CD4-positive, alpha-beta T cell treated with Interleukin-4 for 4 hours (primary cell): ENCODE data around the gene PPP2R2D.
A peak's percentile ranks its signal among the peaks of the same experiment; 100 is the strongest.
"Not testable (repeated sequence)": the region's sequence is repeated elsewhere in the genome, so short reads cannot be mapped to it uniquely, and the experiment has no call there.

Source experiments
- DNase-seq: peaks from one replicate; pipeline ENCODE4 v3.0.0-alpha.2; 2020

The PPP2R2D gene

GRCh38 chr10:131909014-131909808 is 8.4 kb downstream of the PPP2R2D start:
- DNase-seq: no peak

- no peak for DNase-seq
Observed at GRCh38 chr10:131909929-131910328, 9.1 kb downstream of the PPP2R2D start.

- DNase-seq: no peak
Observed at GRCh38 chr10:131910663-131911314, 10.0 kb downstream of the PPP2R2D start.

DNA sequence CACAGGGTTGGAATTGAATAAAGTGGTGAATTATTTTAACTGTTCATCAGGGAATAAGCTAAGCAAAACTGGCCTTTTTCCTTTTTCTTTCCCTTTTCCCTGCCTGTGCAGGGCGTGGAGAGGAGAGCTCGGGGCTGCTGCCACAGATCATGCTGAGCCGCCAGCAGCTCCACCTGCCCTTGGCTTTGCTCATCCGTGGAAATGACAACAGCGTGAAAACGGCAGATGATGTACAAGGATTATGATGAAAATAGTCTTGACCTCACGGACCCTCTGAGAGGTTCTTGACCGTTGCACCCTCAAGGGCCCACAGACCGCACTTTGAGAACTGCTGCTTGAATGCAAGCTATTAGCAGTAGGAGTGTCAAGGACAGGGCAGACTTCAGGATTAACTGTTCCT is 10.6 kb downstream of the PPP2R2D start:
- no peak for DNase-seq

GRCh38 chr10:131912620-131913019 is 11.8 kb downstream of the PPP2R2D start:
- DNase-seq: no peak

GRCh38 chr10:131915484-131915883 is 14.7 kb downstream of the PPP2R2D start:
- DNase-seq: no peak

DNA sequence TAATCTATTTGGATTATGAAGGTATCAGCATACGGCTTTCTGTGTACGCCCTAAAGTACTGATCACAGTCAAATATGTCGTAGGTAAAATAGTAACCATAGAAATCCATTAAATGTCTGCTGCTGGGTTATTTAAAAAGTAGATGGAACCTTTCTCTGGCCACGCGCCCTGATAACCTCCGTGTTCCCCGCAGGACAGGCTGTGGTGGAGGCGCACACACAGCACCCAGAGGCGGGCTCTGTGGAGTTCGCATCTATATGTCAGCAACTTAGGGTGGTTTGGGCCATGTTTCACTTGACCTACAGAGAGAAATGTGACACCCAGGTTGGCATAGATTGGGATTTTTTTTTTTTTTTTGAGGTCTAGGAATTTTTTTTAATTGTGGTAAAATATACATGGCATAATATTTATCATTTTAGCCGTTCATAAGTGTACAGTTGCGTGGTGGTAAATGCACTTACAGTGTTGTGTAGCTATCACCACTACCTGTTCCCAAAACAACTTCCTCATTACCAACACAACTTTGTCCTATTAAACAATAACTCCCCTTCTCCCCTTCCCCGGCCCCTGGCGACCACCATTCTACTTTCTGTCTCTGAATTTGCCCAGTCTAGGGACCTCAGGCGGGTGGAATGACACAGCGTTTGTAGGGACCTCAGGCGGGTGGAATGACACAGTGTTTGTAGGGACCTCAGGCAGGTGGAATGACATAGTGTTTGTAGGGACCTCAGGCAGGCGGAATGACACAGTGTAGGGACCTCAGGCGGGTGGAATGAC is 15.4 kb downstream of the PPP2R2D start:
- no peak for DNase-seq

GRCh38 chr10:131916767-131917160 is 16.0 kb downstream of the PPP2R2D start:
- DNase-seq: not testable (repeated sequence)

GRCh38 chr10:131917496-131917895 is 16.7 kb downstream of the PPP2R2D start:
- DNase-seq: not testable (repeated sequence)

DNA sequence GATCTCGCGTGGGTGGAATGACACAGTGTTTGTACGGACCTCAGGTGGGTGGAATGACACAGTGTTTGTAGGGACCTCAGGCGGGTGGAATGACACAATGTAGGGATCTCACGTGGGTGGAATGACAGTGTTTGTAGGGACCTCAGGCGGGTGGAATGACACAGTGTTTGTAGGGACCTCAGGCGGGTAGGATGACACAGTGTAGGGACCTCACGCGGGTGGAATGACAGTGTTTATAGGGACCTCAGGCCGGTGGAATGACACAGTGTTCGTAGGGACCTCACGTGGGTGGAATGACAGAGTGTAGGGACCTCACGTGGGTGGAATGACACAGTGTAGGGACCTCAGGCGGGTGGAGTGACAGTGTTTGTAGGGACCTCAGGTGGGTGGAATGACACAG is 18.7 kb downstream of the PPP2R2D start:
- not testable (repeated sequence) for DNase-seq

DNA sequence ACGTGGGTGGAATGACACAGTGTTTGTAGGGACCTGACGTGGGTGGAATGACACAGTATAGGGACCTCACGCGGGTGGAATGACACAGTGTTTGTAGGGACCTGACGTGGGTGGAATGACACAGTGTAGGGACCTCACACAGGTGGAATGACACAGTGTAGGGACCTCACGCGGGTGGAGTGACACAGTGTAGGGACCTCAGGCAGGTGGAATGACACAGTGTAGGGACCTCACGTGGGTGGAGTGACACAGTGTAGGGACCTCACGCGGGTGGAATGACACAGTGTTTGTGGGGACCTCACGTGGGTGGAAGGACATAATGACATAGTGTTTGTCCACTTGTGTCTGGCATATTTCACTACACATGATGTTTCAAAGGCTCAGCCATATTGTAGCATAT is 19.3 kb downstream of the PPP2R2D start:
- DNase-seq: no peak

DNA sequence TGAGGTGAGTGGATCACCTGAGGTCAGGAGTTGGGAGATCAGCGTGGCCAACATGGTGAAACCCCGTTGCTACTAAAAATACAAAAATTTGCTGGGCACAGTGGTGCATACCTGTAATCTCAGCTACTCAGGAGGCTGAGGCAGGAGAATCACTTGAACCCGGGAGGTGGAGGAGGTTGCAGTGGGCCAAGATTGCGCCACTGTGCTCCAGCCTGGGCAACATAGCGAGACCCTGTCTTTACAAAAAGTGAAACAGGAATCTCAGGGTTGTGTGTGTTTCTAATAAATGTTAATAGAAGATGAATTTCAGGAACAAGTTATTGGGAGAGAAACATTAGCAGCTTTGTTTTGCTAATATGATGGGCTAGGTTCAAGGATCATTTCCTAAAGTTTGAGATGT is 19.9 kb downstream of the PPP2R2D start:
- no peak for DNase-seq

GRCh38 chr10:131921184-131921583 is 20.4 kb downstream of the PPP2R2D start:
- no peak for DNase-seq

DNA sequence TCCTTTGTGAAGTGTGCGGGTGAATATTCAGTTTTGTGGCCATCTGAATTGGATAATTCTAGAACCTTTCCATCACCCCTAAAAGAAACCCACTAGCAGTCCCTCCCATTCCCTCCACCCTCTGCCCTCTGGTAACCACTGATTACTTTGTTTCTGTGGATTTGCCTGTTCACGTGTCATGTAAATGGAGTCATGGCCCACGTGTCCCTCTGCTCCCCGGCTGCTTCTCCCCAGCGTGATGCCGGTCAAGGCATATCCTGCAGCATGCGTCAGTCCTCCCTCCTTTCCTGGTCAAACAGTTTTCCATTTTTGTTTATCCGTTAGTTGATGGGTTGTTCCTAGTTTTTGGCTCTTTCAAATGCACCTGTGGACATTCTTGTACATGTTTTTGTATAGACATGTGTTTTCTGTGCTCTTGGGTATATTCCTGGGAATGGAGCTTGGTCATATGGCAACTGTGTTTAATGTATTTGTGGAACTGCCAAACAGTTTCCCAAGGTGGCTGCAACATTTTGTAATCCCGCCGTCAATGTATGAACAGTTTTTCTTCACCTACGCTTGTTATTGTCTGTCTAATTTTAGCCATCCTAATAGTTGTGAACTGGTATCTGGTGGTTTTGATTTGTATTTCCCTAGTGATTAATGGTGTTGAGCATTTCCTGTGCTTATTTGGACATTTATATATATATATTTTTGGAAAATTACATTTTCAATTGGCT is 22.4 kb downstream of the PPP2R2D start:
- DNase-seq: no peak

- no peak for DNase-seq
Observed at GRCh38 chr10:131925011-131925649, 24.3 kb downstream of the PPP2R2D start.

DNA sequence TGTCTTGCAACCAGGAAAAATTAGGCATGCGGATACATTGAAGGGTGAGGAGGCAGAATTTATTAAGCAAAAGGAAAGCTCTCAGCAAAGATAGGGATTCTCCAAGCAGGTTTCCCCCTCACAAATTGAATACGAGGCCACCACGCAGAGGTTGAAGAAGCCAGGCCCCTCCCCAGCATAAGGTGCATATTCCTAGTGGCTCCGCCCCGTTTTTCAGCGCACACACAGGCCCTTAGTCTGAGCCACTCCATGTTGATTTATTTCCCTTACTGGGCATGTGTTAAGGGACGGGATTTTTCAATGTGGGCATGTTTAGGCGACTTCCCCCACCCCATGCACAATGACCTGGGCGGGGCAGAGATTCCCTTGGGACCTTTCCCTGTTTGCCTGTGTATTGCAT is 24.9 kb downstream of the PPP2R2D start:
- DNase-seq: no peak

DNA sequence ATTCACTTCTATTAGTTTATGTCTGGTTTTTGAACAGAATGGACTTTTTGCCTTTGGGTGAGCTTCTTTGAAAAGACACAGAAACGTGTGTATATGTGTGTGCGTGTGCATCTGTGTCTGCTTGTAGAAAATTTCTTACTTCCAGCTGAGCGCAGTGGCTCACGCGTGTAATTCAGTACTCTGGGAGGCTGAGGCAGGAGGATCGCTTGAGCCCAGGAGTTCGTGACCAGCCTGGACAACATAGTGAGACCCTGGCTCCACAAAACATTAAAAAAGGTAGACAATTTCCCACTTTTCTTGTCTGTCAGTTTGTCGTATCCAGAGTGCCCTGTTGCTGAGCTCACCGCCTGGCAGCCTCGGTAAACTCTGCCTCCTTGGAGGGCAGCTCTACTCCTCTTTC is 25.4 kb downstream of the PPP2R2D start:
- no peak for DNase-seq

DNA sequence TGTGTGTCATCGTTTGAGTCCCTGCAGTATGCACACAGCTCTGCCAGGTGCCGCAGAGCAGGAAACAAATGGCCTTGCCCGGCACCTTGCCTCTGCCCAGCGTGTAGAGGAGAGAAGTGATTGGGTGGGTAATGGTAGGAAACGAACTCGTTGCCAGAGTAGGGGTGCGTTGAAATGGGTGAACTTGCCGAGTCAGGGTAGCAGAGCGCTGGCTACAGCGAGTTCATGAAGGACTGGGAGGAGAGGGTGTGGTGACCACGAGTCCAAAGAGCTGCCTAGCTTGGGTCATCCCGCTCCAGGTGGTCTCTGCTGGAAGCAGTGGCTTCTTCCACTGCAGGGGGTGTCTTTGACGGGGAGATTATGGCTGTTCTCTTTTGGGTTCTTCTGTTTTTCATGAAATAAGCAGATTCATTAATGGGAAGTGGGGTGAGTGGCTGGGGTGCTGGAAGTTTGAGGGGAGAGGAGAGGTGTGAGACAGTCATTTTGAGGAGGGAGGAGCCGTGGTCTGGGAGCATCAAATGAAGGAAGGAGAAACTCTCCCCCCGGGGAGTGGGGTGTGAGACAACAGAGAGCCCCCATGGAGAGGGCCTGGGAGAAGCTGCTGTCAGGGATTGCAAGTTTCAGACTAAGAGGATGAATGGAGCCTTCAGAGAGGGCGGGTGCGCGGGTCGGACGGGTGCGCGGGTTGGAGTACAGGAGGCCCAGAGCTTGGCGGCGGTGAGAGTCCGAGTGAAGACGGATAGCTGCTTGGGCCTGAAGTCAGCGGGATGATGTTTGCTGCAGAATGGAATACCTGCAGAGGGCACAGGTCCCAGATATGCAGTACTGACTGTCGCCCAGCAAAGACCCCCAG is 26.2 kb downstream of the PPP2R2D start:
- no peak for DNase-seq

GRCh38 chr10:131928248-131929095 is 27.7 kb downstream of the PPP2R2D start:
- DNase-seq: peak; percentile 27

DNA sequence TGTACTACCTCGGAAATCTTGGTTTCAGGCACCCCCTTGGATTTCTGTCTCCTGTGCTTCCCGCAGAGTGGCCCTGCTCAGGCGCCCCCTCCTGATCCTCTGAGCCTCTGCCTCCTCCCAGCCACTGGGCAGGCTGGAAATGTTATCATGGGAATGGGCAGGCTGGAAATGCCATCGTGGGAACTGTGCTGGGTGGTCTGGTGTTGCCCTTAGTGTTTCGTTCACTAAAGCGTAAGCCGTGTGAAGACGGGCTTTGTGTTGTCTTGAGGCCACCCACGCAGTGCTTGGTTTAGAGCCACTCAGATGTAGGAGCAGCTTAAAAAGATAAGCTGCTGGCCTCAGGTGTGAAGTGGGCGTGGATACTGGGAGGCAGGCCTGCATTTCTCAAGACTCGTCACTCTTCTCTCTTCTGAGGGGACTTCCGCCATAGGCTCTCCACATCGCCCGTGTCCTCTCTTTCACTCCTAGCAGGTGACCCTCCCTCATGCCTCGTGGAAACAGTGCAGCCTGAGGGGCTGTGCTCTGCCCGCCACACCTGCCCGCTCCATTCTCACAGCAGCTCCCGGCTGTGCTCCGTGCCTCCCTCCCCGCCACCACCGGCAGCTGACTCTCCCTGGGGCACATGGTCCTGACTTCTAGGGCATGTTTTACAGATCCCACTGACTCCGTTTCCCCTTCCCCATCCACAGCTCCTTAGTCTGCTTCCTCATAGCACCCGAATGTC is 28.5 kb downstream of the PPP2R2D start:
- DNase-seq: no peak
